ENCODE results near the gene SORCS1. TPM values are rescaled to one million over a fixed set of nuclear protein-coding genes. Genes with fewer than 3 reads are reported as not detected.

Gene SORCS1
- total RNA-seq, 1 experiment from 2014 or later, result 1.7 TPM

DNA sequence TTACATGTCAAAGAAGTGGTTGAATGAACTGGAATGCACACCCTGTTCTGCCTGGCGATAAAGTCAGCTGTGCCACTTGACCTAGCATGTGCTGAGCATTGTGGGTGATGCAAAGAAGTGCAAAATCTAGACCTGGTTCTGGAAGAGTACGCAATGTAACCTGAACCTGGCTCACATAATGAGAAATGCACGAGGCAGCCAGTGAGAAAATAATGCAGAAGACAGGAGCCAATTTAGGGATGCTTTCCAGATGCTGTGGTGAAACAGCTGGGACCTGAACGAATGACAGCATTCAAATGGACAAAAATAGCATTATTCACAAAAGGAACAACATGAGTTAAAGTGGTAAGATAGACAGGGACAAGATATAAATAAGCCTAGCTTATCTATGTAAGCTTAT is 402.6 kb downstream of the SORCS1 start:
- Histone ChIP-seq H3K9ac (ENCODE audit: extremely low read depth, insufficient read length, low read length) (no peak overlapping the region), H4K8ac (replicated peaks; ENCODE audit: insufficient read length, low read depth, low read length) (no peak overlapping the region), H2BK20ac (ENCODE audit: low read depth, low read length, poor library complexity, severe bottlenecking) (no peak overlapping the region), H3K14ac (ENCODE audit: insufficient read depth, low read length) (no peak overlapping the region), H3K9me3 (ENCODE audit: control insufficient read depth, low read depth, low read length) (no peaks in the 10 kb centered on the region), H3K18ac (ENCODE audit: insufficient read length, low read depth, low read length) (no peak overlapping the region), H2AK5ac (ENCODE audit: insufficient read length, low read length) (no peak overlapping the region), H3K79me1 (ENCODE audit: insufficient read depth, low read depth, low read length, poor library complexity, severe bottlenecking) (no peaks in the 10 kb centered on the region), H2BK15ac (ENCODE audit: low read depth, low read length) (no peak overlapping the region), H4K20me1 (ENCODE audit: control insufficient read depth, insufficient read depth, insufficient read length) (no peaks in the 10 kb centered on the region), H3K4me1 (ENCODE audit: insufficient read depth, low read length) (no peaks in the 10 kb centered on the region; the same call in 1 of the 2 replicates), H2BK120ac (ENCODE audit: low read depth, low read length, poor library complexity, severe bottlenecking) (no peak overlapping the region), H3K4ac (ENCODE audit: low read depth, low read length) (no peak overlapping the region), H3K79me2 (ENCODE audit: insufficient read depth, low read length) (no peaks in the 10 kb centered on the region), H2AFZ (ENCODE audit: low read length) (no peak overlapping the region), H3T11ph (ENCODE audit: low read length) (no peak overlapping the region), H3K27ac (ENCODE audit: insufficient read length, low read depth, low read length) (no peak overlapping the region), H4K91ac (ENCODE audit: insufficient read length, low read depth, low read length) (no peak overlapping the region), H3K23me2 (ENCODE audit: insufficient read length, low read depth, low read length, poor library complexity, severe bottlenecking) (no peaks in the 10 kb centered on the region), H3K27me3 (ENCODE audit: insufficient read depth, low read length) (no peaks in the 10 kb centered on the region), H3K56ac (ENCODE audit: insufficient read length, low read depth, low read length) (no peak overlapping the region), H2BK12ac (ENCODE audit: insufficient read length, low read depth, low read length) (no peak overlapping the region), H3K23ac (ENCODE audit: insufficient read length, low read depth, low read length) (no peak overlapping the region), H4K5ac (ENCODE audit: insufficient read length, low read depth, low read length) (no peak overlapping the region), H2BK5ac (ENCODE audit: insufficient read length, low read length) (no peak overlapping the region), H3K4me2 (ENCODE audit: insufficient read depth, insufficient read length, low read length) (no peak overlapping the region)
- TF ChIP-seq, protein P1, sequence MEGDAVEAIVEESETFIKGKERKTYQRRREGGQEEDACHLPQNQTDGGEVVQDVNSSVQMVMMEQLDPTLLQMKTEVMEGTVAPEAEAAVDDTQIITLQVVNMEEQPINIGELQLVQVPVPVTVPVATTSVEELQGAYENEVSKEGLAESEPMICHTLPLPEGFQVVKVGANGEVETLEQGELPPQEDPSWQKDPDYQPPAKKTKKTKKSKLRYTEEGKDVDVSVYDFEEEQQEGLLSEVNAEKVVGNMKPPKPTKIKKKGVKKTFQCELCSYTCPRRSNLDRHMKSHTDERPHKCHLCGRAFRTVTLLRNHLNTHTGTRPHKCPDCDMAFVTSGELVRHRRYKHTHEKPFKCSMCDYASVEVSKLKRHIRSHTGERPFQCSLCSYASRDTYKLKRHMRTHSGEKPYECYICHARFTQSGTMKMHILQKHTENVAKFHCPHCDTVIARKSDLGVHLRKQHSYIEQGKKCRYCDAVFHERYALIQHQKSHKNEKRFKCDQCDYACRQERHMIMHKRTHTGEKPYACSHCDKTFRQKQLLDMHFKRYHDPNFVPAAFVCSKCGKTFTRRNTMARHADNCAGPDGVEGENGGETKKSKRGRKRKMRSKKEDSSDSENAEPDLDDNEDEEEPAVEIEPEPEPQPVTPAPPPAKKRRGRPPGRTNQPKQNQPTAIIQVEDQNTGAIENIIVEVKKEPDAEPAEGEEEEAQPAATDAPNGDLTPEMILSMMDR (conservative IDR thresholded peaks at IDR 0.05), result no peak
- Mint-ChIP-seq H3K36me3 (ENCODE audit: insufficient read depth in 1 of 3, low read depth in 3 of 3) (no peaks in the 10 kb centered on the region), H3K27me3 (ENCODE audit: low read depth) (no peaks in the 10 kb centered on the region), H3K4me1 (peaks cover 13% of the 10 kb centered on the region in 2 experiments), H3K27ac (no peak overlapping the region), H3K4me3 (no peak overlapping the region), H3K9me3 (no peaks in the 10 kb centered on the region; a peak in 1 of 5 replicates)
- no peak for DNase-seq
- no CpG with 5 or more reads among the region's 4 CpGs for WGBS (ENCODE audit: extremely low coverage, insufficient read length, low lambda C conversion rate)

Measured in H9 (cell line).